Astrocyte of the spinal cord (primary cell): Measurements from ENCODE around the gene INSRR.

Source experiments
- DNase-seq: peaks from one replicate; pipeline ENCODE4 v3.0.0; 2011; ENCODE audit warnings: low read depth, low spot score
- H3K4me3 ChIP-seq: 2 replicates; pipeline ENCODE4 v1.5.1; 2011; ENCODE audit warnings: low read depth, mild to moderate bottlenecking, low read length, moderate library complexity
- CTCF ChIP-seq: IDR thresholded peaks from 2 replicates; pipeline ENCODE4 v1.5.1; 2012; ENCODE audit warnings: low read depth, mild to moderate bottlenecking, low read length, inconsistent platforms
- in situ Hi-C: cut with HindIII; loops from 2 replicates; pipeline ENCODE4 v1.10.0; 2017; ENCODE audit warnings: low sequenced_read_pairs

The INSRR gene

GRCh38 chr1:156802421-156802935 is 56.4 kb downstream of the INSRR start:
- DNase-seq, result no peak
- in situ Hi-C loops, result no loop called here
- no peak for TF ChIP-seq CTCF
- H3K4me3 ChIP-seq, result no peak overlapping the region

GRCh38 chr1:156801409-156802121 is 57.4 kb downstream of the INSRR start:
- H3K4me3 ChIP-seq, result no peak overlapping the region
- in situ Hi-C loops, result no loop called here
- DNase-seq, result peak; percentile 86
- TF ChIP-seq CTCF, result peak; percentile 49

GRCh38 chr1:156797212-156797871 is 61.6 kb downstream of the INSRR start:
- peak; percentile 86 for TF ChIP-seq CTCF
- H3K4me3 ChIP-seq, result no peak overlapping the region
- peak; percentile 55 for DNase-seq
- in situ Hi-C loops, result no loop called here

GRCh38 chr1:156796340-156797097 is 62.4 kb downstream of the INSRR start:
- DNase-seq, result no peak
- in situ Hi-C loops, result no loop called here
- H3K4me3 ChIP-seq, result no peak overlapping the region
- no peak for TF ChIP-seq CTCF

- in situ Hi-C loops, result no loop called here
- no peak overlapping the region for H3K4me3 ChIP-seq
- peak; percentile 64 for DNase-seq
- TF ChIP-seq CTCF, result no peak
Observed at GRCh38 chr1:156795787-156796186, 63.1 kb downstream of the INSRR start.

- in situ Hi-C loops, result no loop called here
- no peak for DNase-seq
- H3K4me3 ChIP-seq, result no peak overlapping the region
- no peak for TF ChIP-seq CTCF
Observed at GRCh38 chr1:156795374-156795733, 63.6 kb downstream of the INSRR start.
